Measurements from ENCODE around the gene PGA3.
"Not testable (repeated sequence)": the region's sequence is repeated elsewhere in the genome, so short reads cannot be mapped to it uniquely, and the experiment has no call there.

PGA3 gene

GRCh38 chr11:61207636-61208310 is 4.5 kb downstream of the PGA3 start:
- FAIRE-seq; DNase-seq (ENCODE audit: low spot score): not testable (repeated sequence)

DNA sequence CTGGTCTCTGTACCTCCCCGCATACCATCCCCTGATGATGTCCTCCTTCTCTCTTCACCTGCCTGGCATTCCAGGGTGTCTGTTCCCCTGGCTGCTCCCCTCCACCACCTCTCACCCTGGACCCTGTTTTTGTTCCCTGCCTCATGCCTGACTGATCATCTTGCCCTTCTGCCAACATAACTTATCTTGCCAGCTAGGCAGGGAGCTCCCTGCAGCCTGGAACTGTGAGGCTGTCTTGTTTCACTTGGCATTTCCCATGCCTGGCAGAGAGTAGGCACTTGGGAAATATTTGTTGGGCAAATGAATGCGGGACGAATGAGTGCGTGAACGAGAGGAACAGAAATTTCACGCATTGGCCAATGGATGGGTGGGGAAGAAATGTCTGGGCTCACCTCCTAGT is 7.3 kb downstream of the PGA3 start:
- not testable (repeated sequence) for FAIRE-seq; DNase-seq (ENCODE audit: low spot score)

DNA sequence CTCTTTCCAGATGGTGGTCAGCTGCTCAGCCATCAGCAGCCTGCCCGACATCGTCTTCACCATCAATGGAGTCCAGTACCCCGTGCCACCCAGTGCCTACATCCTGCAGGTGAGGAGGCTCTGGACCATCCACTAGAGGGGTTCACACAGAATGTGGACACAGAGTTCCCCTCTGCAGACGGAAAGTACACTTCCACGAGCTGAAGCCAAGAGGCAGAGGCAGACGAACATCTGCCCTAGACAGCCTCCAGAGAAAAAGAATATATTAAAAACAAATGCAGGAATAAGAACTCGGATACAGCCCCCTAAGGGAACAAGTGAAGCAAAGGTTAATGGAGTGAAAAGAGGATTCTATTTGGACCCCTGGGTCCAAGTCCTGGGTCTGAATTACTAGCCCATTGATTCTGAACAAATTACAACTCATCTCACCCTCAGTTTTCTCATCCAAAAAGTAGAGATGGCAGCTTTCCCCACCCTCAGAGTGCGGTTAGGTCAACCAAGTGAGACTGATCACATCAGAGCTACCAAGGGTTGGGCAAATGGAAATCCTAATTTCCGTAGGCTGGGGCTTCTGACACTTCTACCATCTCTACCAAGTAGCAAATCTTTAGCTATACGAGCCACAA is 8.1 kb downstream of the PGA3 start:
- DNase-seq (ENCODE audit: low spot score); FAIRE-seq: not testable (repeated sequence)

- FAIRE-seq; DNase-seq (ENCODE audit: low spot score): not testable (repeated sequence)
Measured at GRCh38 chr11:61212202-61212601, 8.9 kb downstream of the PGA3 start.

GRCh38 chr11:61213711-61214324 is 10.5 kb downstream of the PGA3 start:
- FAIRE-seq, result not testable (repeated sequence)

DNA sequence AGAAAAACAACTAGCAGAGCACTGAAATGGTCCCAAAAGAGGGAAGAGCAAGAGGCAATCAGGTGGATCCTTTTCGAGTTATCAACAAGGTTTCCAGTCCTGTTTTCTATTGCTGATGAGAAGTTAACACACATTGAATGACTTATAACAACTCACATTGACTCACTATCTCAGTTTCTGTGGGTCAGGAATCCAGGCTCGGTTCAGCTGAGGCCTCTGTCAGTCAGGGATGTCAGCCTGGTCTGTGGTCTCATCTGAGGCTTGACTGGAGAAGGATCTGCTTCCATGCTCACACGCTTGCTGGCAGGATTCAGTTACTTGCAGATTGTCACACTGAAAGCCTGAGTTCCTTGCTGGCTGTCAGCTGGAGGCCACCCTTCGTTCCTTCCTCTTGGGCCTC is 15.0 kb downstream of the PGA3 start:
- not testable (repeated sequence) for DNase-seq (ENCODE audit: low spot score); FAIRE-seq

More at GRCh38 chr11:61213711-61214324, 10.5 kb downstream of the PGA3 start:
- not testable (repeated sequence) for DNase-seq (ENCODE audit: low spot score)

GRCh38 chr11:61219016-61219415 is 15.7 kb downstream of the PGA3 start:
- not testable (repeated sequence) for FAIRE-seq; DNase-seq (ENCODE audit: low spot score)

GRCh38 chr11:61222047-61222446 is 18.7 kb downstream of the PGA3 start, which contains the start of gene PGA4:
Gene PGA4 (plus strand): TSS chr11:61222347. CDS start chr11:61222401, 54 bp downstream.
- DNase-seq (ENCODE audit: low spot score); FAIRE-seq: not testable (repeated sequence)

GRCh38 chr11:61222692-61223091 is 19.4 kb downstream of the PGA3 start:
- DNase-seq (ENCODE audit: low spot score); FAIRE-seq: not testable (repeated sequence)

DNA sequence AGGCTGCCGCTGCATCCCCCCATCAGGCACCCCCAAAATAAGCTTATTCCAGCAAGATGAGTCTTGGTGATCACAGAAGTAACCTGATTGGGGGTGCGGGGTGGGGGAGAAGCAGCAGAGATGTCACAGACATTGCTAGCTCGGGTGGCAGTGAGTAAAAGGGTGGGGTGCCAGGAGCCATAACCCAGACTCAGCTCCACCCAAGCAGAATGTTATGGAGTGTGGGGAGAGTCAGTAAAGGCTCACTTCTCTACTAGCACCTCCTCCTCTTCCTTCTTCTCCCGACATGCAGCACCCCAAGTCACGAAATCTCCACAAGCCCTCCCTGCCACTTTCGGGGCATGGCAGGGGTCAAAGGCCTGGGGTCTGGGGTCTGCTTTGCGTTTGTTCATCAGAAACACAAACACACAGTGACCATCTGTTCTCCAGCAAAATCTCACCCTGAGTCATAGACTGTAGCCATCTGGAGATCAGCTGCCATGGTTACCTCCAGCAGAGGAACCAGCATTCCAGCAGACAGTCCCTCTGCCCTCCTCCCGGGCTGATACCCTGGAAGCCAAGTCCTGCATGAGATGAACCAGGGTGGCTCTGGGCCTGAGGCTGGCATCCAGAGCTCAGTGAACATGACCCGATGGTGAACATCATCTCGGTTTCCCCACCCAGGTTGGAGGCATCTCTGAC is 23.3 kb downstream of the PGA3 start:
- not testable (repeated sequence) for DNase-seq (ENCODE audit: low spot score); FAIRE-seq

DNA sequence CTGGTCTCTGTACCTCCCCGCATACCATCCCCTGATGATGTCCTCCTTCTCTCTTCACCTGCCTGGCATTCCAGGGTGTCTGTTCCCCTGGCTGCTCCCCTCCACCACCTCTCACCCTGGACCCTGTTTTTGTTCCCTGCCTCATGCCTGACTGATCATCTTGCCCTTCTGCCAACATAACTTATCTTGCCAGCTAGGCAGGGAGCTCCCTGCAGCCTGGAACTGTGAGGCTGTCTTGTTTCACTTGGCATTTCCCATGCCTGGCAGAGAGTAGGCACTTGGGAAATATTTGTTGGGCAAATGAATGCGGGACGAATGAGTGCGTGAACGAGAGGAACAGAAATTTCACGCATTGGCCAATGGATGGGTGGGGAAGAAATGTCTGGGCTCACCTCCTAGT is 26.1 kb downstream of the PGA3 start:
- DNase-seq (ENCODE audit: low spot score); FAIRE-seq: not testable (repeated sequence)

GRCh38 chr11:61231033-61231432 is 27.7 kb downstream of the PGA3 start:
- not testable (repeated sequence) for DNase-seq (ENCODE audit: low spot score); FAIRE-seq

DNA sequence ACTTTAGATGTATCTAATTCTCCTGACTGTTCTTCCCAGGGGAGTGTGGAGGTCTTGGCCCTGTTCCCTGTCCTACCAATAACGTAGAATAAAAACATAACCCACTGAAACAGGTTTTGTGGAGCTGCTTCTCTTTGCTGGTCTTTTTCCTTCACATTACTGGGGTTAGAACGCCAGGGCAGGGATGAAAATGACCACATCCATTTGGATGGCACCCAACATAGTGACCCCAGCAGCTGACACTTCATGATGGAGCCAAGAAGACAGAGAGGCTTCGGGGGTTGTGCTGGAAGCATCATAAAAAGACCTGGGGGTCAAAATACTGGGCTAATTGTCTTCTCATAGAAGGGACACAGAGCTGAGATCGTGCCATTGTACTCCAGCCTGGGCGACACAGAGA is 28.3 kb downstream of the PGA3 start:
- DNase-seq (ENCODE audit: low spot score); FAIRE-seq: not testable (repeated sequence)

GRCh38 chr11:61232548-61233145 is 29.3 kb downstream of the PGA3 start:
- DNase-seq (ENCODE audit: low spot score); FAIRE-seq: not testable (repeated sequence)

- not testable (repeated sequence) for FAIRE-seq
Measured at GRCh38 chr11:61237130-61237529, 33.8 kb downstream of the PGA3 start.

GRCh38 chr11:61240288-61240687 is 37.0 kb downstream of the PGA3 start:
- not testable (repeated sequence) for DNase-seq (ENCODE audit: low spot score); FAIRE-seq

More at GRCh38 chr11:61237130-61237529, 33.8 kb downstream of the PGA3 start:
- DNase-seq (ENCODE audit: low spot score), result not testable (repeated sequence)

DNA sequence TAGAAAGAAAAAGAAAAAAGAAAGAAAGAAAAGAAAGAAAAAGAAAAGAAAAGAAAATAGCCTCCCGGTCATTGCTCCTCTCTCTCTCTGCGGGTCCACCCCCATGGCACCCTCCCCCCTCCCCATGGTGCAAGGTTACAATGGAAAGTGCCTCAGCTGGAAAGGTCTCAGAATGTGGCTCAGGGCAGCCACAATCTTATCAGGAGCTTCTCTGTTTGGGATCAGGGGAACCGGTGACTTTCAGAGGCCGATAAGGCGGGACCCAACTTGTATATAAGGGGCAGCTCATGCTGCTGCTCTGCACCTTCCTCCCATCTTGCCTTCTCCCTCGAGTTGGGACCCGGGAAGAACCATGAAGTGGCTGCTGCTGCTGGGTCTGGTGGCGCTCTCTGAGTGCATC is 37.6 kb downstream of the PGA3 start, which contains the start of gene PGA5:
Gene PGA5 (plus strand): TSS at position 301 of the 400 bp plus-strand sequence. CDS start 52 bp downstream, at position 353.
- not testable (repeated sequence) for DNase-seq (ENCODE audit: low spot score); FAIRE-seq

DNA sequence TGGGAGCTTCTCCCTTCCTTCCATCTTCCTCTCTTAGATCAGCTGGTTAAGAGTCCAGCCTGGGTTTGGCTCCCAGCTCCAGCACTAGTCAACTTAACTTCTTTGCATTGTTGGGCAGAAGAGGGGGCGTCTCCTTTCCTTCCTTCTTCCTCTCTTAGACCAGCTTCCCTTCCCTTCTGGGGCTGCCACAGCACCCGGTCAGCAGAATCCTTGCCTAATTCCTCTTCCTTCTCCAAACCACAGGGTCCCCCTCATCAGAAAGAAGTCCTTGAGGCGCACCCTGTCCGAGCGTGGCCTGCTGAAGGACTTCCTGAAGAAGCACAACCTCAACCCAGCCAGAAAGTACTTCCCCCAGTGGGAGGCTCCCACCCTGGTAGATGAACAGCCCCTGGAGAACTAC is 38.2 kb downstream of the PGA3 start:
- FAIRE-seq; DNase-seq (ENCODE audit: low spot score): not testable (repeated sequence)

- DNase-seq (ENCODE audit: low spot score); FAIRE-seq: not testable (repeated sequence)
Measured at GRCh38 chr11:61245284-61245964, 42.1 kb downstream of the PGA3 start.

GRCh38 chr11:61248071-61248470 is 44.8 kb downstream of the PGA3 start:
- not testable (repeated sequence) for DNase-seq (ENCODE audit: low spot score); FAIRE-seq
